HEK293 (cell line): ENCODE measurements around the gene HGFAC.

Experiments used
- CTCF ChIA-PET: fragments of 350-600 bp; formaldehyde crosslinking; extraction: SDS; loops from one replicate; lab custom pipeline; 2021; ENCODE audit warnings: antibody characterized with exemption; lab: Yijun Ruan, JAX
- POLR2A ChIA-PET: fragments of 300-600 bp; formaldehyde crosslinking; extraction: SDS; loops from one replicate; lab custom pipeline; 2020; ENCODE audit warnings: antibody characterized with exemption, inconsistent platforms; lab: Yijun Ruan, JAX
- H3K27ac ChIP-seq: fragments of 200-500 bp; sonication (Bioruptor generic); 2 replicates; pipeline ENCODE4 v1.5.1; 2014; ENCODE audit warnings: low read depth, low read length, control low read depth, inconsistent platforms; ENCODE audit errors: extremely low read depth
- H3K36me3 ChIP-seq, 2 experiments: fragments of 200-500 bp in 1 of 2; sonication (Bioruptor generic) in 1 of 2; 1 replicate in 1 of 2; 2 replicates in 1 of 2; pipeline ENCODE4 v1.5.1; 2014 to 2017; ENCODE audit warnings: inconsistent platforms in 2 of 2, low read length in 2 of 2; ENCODE audit not compliant: control insufficient read depth in 2 of 2, insufficient read depth in 1 of 2
- H3K4me1 ChIP-seq: fragments of 200-500 bp; sonication (Bioruptor generic); 2 replicates; pipeline ENCODE4 v1.5.1; 2014; ENCODE audit warnings: mild to moderate bottlenecking, low read length, inconsistent platforms; ENCODE audit not compliant: control insufficient read depth, insufficient read depth
- H3K4me3 ChIP-seq: 2 replicates; pipeline ENCODE4 v1.5.1; 2011; ENCODE audit warnings: low read depth, mild to moderate bottlenecking, control low read depth, low read length, moderate library complexity
- H3K9me3 ChIP-seq: fragments of 200-500 bp; sonication (Bioruptor generic); 2 replicates; pipeline ENCODE4 v1.5.1; 2014; ENCODE audit warnings: low read depth, low read length, inconsistent platforms; ENCODE audit not compliant: control insufficient read depth, insufficient read depth
- AEBP2 ChIP-seq: fragments of 450-650 bp; formaldehyde crosslinking; IDR thresholded peaks from 2 replicates; pipeline ENCODE4 v1.5.1; 2016; ENCODE audit warnings: missing biosample characterization, missing genetic modification characterization, borderline replicate concordance
- GFI1B ChIP-seq: fragments of 450-650 bp; formaldehyde crosslinking; IDR thresholded peaks from 2 replicates; pipeline ENCODE4 v1.5.1; 2016; ENCODE audit warnings: missing biosample characterization, missing genetic modification characterization
- GLI4 ChIP-seq: fragments of 450-650 bp; formaldehyde crosslinking; IDR thresholded peaks from 2 replicates; pipeline ENCODE4 v1.5.1; 2016; ENCODE audit warnings: missing biosample characterization, missing genetic modification characterization
- MEIS1 ChIP-seq: sonication (generic); formaldehyde crosslinking; IDR thresholded peaks from 2 replicates; pipeline ENCODE4 v1.8.1; 2022; ENCODE audit warnings: missing genetic modification reagents, mild to moderate bottlenecking, borderline replicate concordance
- MZF1 ChIP-seq: fragments of 450-650 bp; formaldehyde crosslinking; IDR thresholded peaks from 2 replicates; pipeline ENCODE4 v1.5.1; 2017; ENCODE audit warnings: missing biosample characterization, missing genetic modification characterization, borderline replicate concordance
- ZFP37 ChIP-seq: fragments of 450-650 bp; formaldehyde crosslinking; IDR thresholded peaks from 2 replicates; pipeline ENCODE4 v1.5.1; 2016; ENCODE audit warnings: missing biosample characterization, missing genetic modification characterization
- ZIC2 ChIP-seq: fragments of 450-650 bp; formaldehyde crosslinking; IDR thresholded peaks from 2 replicates; pipeline ENCODE4 v1.5.1; 2016; ENCODE audit warnings: missing biosample characterization, missing genetic modification characterization
- ZNF18 ChIP-seq: fragments of 450-650 bp; formaldehyde crosslinking; IDR thresholded peaks from 2 replicates; pipeline ENCODE4 v1.5.1; 2016; ENCODE audit warnings: missing biosample characterization, missing genetic modification characterization
- ZNF416 ChIP-seq: fragments of 450-650 bp; formaldehyde crosslinking; IDR thresholded peaks from 2 replicates; pipeline ENCODE4 v1.5.1; 2016; ENCODE audit warnings: missing biosample characterization, missing genetic modification characterization
- ZNF548 ChIP-seq: fragments of 450-650 bp; formaldehyde crosslinking; IDR thresholded peaks from 2 replicates; pipeline ENCODE4 v1.5.1; 2016; ENCODE audit warnings: missing biosample characterization, missing genetic modification characterization
- ZNF560 ChIP-seq: fragments of 450-650 bp; formaldehyde crosslinking; IDR thresholded peaks from 2 replicates; pipeline ENCODE4 v1.5.1; 2017; ENCODE audit warnings: missing biosample characterization, missing genetic modification characterization, borderline replicate concordance
- ZNF792 ChIP-seq: fragments of 450-650 bp; formaldehyde crosslinking; IDR thresholded peaks from 2 replicates; pipeline ENCODE4 v1.5.1; 2016; ENCODE audit warnings: missing biosample characterization, missing genetic modification characterization
- TF ChIP-seq, protein P1 (sequence below): fragments of 450-650 bp; formaldehyde crosslinking; IDR thresholded peaks from 2 replicates; pipeline ENCODE4 v1.5.1; 2016; ENCODE audit warnings: missing biosample characterization, missing genetic modification characterization, borderline replicate concordance
- TF ChIP-seq, protein P2 (sequence below): fragments of 450-650 bp; formaldehyde crosslinking; IDR thresholded peaks from 2 replicates; pipeline ENCODE4 v1.5.0; 2017; ENCODE audit warnings: missing biosample characterization, missing genetic modification characterization, borderline replicate concordance
- TF ChIP-seq, protein P3 (sequence below): IDR thresholded peaks from 2 replicates; pipeline ENCODE4 v1.6.1; 2011; ENCODE audit warnings: mild to moderate bottlenecking, low read depth, low read length, borderline replicate concordance

The HGFAC gene

GRCh38 chr4:3471886-3472285 lies 30.1 kb downstream of the HGFAC start:
- H3K4me1 ChIP-seq: no peaks in the 10 kb centered on the region
- CTCF ChIA-PET: interaction anchor here (3.0 kb wide), 1 partner anchor 9 kb away, joined by 16 read pairs; no protein-coding TSS in a partner anchor

DNA sequence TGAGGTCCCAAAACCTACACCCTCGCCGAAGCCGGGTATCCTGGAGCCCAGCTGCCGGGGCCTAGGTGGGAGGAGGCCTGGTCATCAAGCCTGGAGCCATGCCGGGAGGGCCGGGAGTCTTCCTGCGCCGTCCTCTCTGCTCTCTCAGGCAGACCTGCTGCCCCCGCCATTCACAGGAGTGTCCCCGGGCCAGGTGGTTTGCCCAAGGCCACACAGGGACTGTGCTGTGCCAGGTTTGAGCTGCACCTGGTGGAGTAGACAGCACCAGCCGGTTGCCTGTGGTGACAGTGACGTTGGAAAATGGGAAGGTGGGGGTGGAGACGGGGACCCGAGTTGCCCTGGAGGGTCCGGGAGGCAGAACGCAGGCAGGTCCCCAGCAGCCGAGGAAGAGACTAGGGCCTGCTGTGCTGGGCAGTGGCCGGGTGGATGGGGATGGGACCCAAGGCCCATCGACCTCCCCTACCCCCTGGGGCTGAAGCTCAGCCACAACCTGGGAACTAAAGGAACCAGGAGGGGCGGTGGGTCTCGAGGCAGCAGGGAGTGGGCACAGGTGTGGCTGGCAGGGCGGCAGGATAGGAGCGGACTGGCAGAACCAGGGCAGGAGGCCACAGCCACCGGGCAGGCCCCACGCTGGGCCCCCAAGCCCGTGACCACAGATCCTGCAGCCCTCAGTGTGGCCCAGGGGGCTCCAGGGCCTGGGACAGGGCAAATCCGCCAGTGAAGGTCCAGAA lies 30.8 kb downstream of the HGFAC start:
- TF ChIP-seq ZNF416 (tag by site-specific recombination) (no peak), ZFP37 (tag by site-specific recombination) (no peak), ZNF18 (tag by site-specific recombination) (no peak), ZNF560 (tag by site-specific recombination) (no peak), MZF1 (tag by site-specific recombination) (no peak), ZNF548 (tag by site-specific recombination) (no peak), AEBP2 (tag by site-specific recombination) (no peak), MEIS1 (CRISPR knock-in tag) (no peak), ZIC2 (tag by site-specific recombination) (no peak)
- H3K36me3 ChIP-seq: no peaks in the 10 kb centered on the region
- no peak overlapping the region for H3K4me3 ChIP-seq
- H3K9me3 ChIP-seq: no peaks in the 10 kb centered on the region
- CTCF ChIA-PET: interaction anchor here (0.7 to 3.0 kb wide), 2 partner anchors 8 to 31 kb away, joined by 3 to 16 read pairs; no protein-coding TSS in a partner anchor
- H3K27ac ChIP-seq: no peak overlapping the region
- POLR2A ChIA-PET: no interaction called here
- no peaks in the 10 kb centered on the region for H3K4me1 ChIP-seq

More at GRCh38 chr4:3471886-3472285, 30.1 kb downstream of the HGFAC start:
- Histone ChIP-seq H3K9me3 (no peaks in the 10 kb centered on the region), H3K36me3 (no peaks in the 10 kb centered on the region), H3K4me3 (no peak overlapping the region), H3K27ac (no peak overlapping the region)
- TF ChIP-seq GFI1B (tag by site-specific recombination): no peak
- TF ChIP-seq GLI4 (tag by site-specific recombination): no peak
- TF ChIP-seq, protein P1, sequence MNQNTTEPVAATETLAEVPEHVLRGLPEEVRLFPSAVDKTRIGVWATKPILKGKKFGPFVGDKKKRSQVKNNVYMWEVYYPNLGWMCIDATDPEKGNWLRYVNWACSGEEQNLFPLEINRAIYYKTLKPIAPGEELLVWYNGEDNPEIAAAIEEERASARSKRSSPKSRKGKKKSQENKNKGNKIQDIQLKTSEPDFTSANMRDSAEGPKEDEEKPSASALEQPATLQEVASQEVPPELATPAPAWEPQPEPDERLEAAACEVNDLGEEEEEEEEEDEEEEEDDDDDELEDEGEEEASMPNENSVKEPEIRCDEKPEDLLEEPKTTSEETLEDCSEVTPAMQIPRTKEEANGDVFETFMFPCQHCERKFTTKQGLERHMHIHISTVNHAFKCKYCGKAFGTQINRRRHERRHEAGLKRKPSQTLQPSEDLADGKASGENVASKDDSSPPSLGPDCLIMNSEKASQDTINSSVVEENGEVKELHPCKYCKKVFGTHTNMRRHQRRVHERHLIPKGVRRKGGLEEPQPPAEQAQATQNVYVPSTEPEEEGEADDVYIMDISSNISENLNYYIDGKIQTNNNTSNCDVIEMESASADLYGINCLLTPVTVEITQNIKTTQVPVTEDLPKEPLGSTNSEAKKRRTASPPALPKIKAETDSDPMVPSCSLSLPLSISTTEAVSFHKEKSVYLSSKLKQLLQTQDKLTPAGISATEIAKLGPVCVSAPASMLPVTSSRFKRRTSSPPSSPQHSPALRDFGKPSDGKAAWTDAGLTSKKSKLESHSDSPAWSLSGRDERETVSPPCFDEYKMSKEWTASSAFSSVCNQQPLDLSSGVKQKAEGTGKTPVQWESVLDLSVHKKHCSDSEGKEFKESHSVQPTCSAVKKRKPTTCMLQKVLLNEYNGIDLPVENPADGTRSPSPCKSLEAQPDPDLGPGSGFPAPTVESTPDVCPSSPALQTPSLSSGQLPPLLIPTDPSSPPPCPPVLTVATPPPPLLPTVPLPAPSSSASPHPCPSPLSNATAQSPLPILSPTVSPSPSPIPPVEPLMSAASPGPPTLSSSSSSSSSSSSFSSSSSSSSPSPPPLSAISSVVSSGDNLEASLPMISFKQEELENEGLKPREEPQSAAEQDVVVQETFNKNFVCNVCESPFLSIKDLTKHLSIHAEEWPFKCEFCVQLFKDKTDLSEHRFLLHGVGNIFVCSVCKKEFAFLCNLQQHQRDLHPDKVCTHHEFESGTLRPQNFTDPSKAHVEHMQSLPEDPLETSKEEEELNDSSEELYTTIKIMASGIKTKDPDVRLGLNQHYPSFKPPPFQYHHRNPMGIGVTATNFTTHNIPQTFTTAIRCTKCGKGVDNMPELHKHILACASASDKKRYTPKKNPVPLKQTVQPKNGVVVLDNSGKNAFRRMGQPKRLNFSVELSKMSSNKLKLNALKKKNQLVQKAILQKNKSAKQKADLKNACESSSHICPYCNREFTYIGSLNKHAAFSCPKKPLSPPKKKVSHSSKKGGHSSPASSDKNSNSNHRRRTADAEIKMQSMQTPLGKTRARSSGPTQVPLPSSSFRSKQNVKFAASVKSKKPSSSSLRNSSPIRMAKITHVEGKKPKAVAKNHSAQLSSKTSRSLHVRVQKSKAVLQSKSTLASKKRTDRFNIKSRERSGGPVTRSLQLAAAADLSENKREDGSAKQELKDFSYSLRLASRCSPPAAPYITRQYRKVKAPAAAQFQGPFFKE (tag by site-specific recombination): no peak
- TF ChIP-seq, protein P2, sequence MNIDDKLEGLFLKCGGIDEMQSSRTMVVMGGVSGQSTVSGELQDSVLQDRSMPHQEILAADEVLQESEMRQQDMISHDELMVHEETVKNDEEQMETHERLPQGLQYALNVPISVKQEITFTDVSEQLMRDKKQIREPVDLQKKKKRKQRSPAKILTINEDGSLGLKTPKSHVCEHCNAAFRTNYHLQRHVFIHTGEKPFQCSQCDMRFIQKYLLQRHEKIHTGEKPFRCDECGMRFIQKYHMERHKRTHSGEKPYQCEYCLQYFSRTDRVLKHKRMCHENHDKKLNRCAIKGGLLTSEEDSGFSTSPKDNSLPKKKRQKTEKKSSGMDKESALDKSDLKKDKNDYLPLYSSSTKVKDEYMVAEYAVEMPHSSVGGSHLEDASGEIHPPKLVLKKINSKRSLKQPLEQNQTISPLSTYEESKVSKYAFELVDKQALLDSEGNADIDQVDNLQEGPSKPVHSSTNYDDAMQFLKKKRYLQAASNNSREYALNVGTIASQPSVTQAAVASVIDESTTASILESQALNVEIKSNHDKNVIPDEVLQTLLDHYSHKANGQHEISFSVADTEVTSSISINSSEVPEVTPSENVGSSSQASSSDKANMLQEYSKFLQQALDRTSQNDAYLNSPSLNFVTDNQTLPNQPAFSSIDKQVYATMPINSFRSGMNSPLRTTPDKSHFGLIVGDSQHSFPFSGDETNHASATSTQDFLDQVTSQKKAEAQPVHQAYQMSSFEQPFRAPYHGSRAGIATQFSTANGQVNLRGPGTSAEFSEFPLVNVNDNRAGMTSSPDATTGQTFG (tag by site-specific recombination): no peak
- TF ChIP-seq ZNF792 (tag by site-specific recombination): no peak
- TF ChIP-seq, protein P3, sequence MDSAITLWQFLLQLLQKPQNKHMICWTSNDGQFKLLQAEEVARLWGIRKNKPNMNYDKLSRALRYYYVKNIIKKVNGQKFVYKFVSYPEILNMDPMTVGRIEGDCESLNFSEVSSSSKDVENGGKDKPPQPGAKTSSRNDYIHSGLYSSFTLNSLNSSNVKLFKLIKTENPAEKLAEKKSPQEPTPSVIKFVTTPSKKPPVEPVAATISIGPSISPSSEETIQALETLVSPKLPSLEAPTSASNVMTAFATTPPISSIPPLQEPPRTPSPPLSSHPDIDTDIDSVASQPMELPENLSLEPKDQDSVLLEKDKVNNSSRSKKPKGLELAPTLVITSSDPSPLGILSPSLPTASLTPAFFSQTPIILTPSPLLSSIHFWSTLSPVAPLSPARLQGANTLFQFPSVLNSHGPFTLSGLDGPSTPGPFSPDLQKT: no peak
- POLR2A ChIA-PET: no interaction called here
